Right atrium auricular region (tissue), 2 donors: ENCODE results near the gene RPL36. TPM values are rescaled to one million over a fixed set of nuclear protein-coding genes. Genes with fewer than 3 reads are reported as not detected.

Source experiments
- DNase-seq: peaks from one replicate; pipeline ENCODE4 v3.0.0-alpha.2; 2019; ENCODE audit warnings: low spot score
- H3K27ac ChIP-seq, 2 donors: fragments of 200-600 bp; sonication (generic); 1 replicate in 1 of 2; 2 replicates in 1 of 2; pipeline ENCODE4 v1.5.1; 2016 to 2019
- H3K27me3 ChIP-seq, 2 donors: fragments of 200-600 bp; sonication (generic); one replicate each; pipeline versions ENCODE4 v1.5.1 to v1.6.0; 2017 to 2019
- H3K36me3 ChIP-seq: fragments of 200-600 bp; sonication (generic); one replicate; pipeline ENCODE4 v1.5.1; 2016
- H3K4me1 ChIP-seq, 2 donors: fragments of 200-600 bp; sonication (generic); one replicate each; pipeline versions ENCODE4 v1.5.1 to v1.6.0; 2017 to 2019
- H3K4me3 ChIP-seq, 2 donors: fragments of 200-600 bp; sonication (generic); 1 replicate in 1 of 2; 2 replicates in 1 of 2; pipeline ENCODE4 v1.5.1; 2017 to 2019; ENCODE audit warnings: mild to moderate bottlenecking in 1 of 2, moderate library complexity in 1 of 2
- H3K9me3 ChIP-seq, 2 donors: fragments of 200-600 bp; sonication (generic); one replicate each; pipeline ENCODE4 v1.5.1; 2019
- total RNA-seq, 2 donors: library from RNA; depleted of rRNA; stranded (reverse); fragments of >200 nt; gene quantifications; one replicate each; pipeline ENCODE4 v1.1.0, GENCODE V29; 2016
- TF ChIP-seq, protein P1 (sequence below), 2 donors: fragments of 200-600 bp; sonication (generic); IDR thresholded peaks; one replicate each; pipeline ENCODE4 v1.5.1; 2019; ENCODE audit warnings: antibody characterized with exemption in 2 of 2

The RPL36 gene
- total RNA-seq, 2 donors from 2014 or later, result 222 to 483 TPM

DNA sequence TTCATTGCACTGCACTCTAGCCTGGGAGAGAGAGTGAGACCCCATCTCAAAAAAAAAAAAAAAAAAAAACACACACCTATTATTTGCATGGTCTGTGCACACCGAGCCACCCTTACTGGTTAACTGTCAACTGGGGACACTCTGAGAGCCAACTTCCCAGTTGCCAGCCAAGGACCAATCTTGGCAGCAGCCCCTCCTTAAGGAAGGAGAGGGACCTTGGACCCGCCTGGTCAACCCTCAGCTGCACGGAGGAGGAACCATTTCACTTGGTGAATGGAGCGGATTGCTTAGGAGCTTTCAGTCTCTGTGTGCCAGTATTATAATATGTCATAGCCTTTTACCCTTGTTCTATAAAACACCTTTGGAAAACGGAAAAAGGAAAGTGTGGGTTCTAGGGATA lies 34.7 kb upstream of the RPL36 start:
- Histone ChIP-seq H3K4me3 (no peak overlapping the region), H3K9me3 (no peaks in the 10 kb centered on the region), H3K27ac (no peak overlapping the region), H3K4me1 (no peaks in the 10 kb centered on the region), H3K27me3 (no peaks in the 10 kb centered on the region), H3K36me3 (peaks cover 99% of the 10 kb centered on the region)
- TF ChIP-seq, protein P1, sequence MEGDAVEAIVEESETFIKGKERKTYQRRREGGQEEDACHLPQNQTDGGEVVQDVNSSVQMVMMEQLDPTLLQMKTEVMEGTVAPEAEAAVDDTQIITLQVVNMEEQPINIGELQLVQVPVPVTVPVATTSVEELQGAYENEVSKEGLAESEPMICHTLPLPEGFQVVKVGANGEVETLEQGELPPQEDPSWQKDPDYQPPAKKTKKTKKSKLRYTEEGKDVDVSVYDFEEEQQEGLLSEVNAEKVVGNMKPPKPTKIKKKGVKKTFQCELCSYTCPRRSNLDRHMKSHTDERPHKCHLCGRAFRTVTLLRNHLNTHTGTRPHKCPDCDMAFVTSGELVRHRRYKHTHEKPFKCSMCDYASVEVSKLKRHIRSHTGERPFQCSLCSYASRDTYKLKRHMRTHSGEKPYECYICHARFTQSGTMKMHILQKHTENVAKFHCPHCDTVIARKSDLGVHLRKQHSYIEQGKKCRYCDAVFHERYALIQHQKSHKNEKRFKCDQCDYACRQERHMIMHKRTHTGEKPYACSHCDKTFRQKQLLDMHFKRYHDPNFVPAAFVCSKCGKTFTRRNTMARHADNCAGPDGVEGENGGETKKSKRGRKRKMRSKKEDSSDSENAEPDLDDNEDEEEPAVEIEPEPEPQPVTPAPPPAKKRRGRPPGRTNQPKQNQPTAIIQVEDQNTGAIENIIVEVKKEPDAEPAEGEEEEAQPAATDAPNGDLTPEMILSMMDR (IDR thresholded peaks at IDR 0.05), result no peak
- DNase-seq, result no peak

DNA sequence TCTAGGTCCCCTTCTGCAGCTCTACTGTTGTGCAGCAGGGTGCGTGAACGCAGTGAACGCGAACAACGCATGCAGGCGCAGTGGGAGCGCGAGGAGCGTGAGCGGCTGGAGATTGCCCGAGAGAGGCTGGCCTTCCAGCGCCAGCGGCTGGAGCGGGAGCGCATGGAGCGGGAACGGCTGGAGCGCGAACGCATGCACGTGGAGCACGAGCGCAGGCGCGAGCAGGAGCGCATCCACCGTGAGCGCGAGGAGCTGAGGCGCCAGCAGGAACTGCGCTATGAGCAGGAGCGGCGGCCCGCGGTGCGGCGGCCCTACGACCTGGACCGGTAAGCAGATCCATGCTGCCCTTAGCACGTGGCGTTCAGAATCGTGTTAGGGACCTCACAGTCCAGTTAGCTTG lies 28.6 kb upstream of the RPL36 start:
- Histone ChIP-seq H3K27me3 (no peaks in the 10 kb centered on the region), H3K9me3 (no peaks in the 10 kb centered on the region), H3K36me3 (peaks cover 99% of the 10 kb centered on the region), H3K27ac (no peak overlapping the region), H3K4me1 (no peaks in the 10 kb centered on the region), H3K4me3 (no peak overlapping the region)
- DNase-seq, result no peak
- TF ChIP-seq, protein P1 (IDR thresholded peaks at IDR 0.05), result no peak

DNA sequence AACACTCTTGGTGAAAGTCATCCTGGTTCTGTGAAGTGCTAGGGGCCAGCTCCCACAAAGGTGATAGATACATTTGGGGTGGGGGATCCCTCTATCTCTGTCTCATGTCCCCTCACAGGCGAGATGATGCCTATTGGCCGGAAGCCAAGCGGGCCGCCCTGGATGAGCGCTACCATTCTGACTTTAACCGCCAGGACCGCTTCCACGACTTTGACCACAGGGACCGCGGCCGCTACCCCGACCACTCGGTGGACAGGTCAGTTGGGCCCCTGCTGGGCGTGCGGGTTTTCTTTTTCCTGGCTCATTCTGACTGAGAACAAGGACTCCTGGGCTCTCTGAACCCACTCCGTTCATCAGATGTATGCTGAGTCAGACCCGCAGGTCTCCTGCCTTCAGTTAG lies 26.2 kb upstream of the RPL36 start:
- Histone ChIP-seq H3K4me1 (no peaks in the 10 kb centered on the region), H3K36me3 (peaks cover 95% of the 10 kb centered on the region), H3K4me3 (no peak overlapping the region), H3K27ac (no peak overlapping the region), H3K9me3 (no peaks in the 10 kb centered on the region), H3K27me3 (no peaks in the 10 kb centered on the region)
- TF ChIP-seq, protein P1 (IDR thresholded peaks at IDR 0.05), result no peak
- no peak for DNase-seq

DNA sequence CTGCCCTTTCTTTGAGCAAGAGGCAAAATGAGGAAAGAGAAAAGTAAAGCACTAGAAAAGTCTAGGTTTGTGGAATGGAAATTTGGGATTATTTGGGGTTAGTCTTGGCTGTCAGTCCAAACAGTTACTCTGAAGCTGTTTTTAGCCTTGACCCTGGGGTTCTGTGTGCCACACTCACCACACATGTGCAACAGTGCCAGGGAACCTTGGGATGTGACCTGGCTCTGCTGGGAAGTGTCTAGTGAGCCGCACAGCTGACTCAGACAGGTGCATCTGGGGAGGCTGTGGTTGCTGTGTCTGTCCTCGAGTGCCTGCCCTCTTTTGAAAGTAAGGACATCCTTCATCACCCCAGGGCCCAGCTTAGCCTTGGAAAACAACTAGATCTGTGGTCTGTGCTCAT lies 25.6 kb upstream of the RPL36 start:
- Histone ChIP-seq H3K9me3 (no peaks in the 10 kb centered on the region), H3K4me1 (no peaks in the 10 kb centered on the region), H3K4me3 (no peak overlapping the region), H3K36me3 (peaks cover 95% of the 10 kb centered on the region), H3K27me3 (no peaks in the 10 kb centered on the region), H3K27ac (no peak overlapping the region)
- TF ChIP-seq, protein P1 (IDR thresholded peaks at IDR 0.05), result no peak
- DNase-seq, result no peak

DNA sequence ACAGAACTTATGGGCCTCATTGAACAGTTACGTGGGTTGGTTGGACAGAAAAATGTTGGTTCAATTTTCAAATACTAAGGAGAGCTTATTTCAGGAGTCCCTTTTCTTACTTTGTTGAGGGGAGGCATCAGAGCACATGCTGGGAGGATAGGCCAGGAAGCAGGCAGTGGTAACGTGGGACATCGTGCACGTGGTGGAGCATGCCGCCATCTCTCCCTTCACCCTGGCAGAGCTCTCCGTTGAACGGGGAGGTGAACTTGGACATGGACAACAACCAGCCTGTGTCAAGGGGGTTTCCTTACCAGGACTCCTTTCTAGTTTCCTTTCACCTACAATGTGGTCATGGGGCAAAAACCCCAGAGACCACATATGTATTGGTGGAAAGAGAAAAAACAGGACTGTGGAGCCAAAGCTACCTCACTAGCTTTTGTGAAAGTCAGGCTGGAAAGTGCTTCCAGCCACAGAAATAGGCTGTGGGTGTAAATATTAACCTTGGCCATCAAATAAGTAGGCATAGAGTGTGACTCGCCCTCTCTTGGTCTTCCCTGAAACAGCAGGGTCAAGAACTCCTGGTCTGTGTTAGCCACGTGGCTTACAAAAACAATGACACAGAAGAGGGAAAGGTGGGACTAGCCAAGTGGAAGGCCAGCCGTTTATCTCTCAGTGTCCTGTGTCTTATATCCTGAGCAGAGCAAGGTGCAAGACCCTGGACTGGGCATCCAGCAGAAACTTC lies 24.1 kb upstream of the RPL36 start:
- no peaks in the 10 kb centered on the region for H3K4me1 ChIP-seq
- H3K36me3 ChIP-seq, result peaks cover 85% of the 10 kb centered on the region
- H3K27ac ChIP-seq, result no peak overlapping the region
- no peak overlapping the region for H3K4me3 ChIP-seq
- TF ChIP-seq, protein P1 (IDR thresholded peaks at IDR 0.05), result no peak
- DNase-seq, result no peak
- H3K9me3 ChIP-seq, result no peaks in the 10 kb centered on the region
- H3K27me3 ChIP-seq, result no peaks in the 10 kb centered on the region
